ENCODE measurements around the gene PACSIN1.

- TF ChIP-seq POLR2A (IDR thresholded peaks at IDR 0.05) (no peak), EP300 (IDR thresholded peaks at IDR 0.05) (no peak), POLR2AphosphoS5 (IDR thresholded peaks at IDR 0.05) (no peak)
- TF ChIP-seq, protein P1, sequence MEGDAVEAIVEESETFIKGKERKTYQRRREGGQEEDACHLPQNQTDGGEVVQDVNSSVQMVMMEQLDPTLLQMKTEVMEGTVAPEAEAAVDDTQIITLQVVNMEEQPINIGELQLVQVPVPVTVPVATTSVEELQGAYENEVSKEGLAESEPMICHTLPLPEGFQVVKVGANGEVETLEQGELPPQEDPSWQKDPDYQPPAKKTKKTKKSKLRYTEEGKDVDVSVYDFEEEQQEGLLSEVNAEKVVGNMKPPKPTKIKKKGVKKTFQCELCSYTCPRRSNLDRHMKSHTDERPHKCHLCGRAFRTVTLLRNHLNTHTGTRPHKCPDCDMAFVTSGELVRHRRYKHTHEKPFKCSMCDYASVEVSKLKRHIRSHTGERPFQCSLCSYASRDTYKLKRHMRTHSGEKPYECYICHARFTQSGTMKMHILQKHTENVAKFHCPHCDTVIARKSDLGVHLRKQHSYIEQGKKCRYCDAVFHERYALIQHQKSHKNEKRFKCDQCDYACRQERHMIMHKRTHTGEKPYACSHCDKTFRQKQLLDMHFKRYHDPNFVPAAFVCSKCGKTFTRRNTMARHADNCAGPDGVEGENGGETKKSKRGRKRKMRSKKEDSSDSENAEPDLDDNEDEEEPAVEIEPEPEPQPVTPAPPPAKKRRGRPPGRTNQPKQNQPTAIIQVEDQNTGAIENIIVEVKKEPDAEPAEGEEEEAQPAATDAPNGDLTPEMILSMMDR (IDR thresholded peaks at IDR 0.05) = no peak
These were observed 24.7 kb downstream of the PACSIN1 start for GRCh38 chr6:34490390-34491090.
